C4-2B (cell line): Measurements from ENCODE around the gene ZNF219.

ENCODE experiments used
- ZFX ChIP-seq: fragments of 450-650 bp; IDR thresholded peaks from 2 replicates; pipeline ENCODE4 v1.6.1; 2017
- TF ChIP-seq, protein P1 (sequence below): fragments of 450-650 bp; conservative IDR thresholded peaks from 2 replicates; pipeline ENCODE4 v1.5.1; 2017; ENCODE audit warnings: mild to moderate bottlenecking

DNA sequence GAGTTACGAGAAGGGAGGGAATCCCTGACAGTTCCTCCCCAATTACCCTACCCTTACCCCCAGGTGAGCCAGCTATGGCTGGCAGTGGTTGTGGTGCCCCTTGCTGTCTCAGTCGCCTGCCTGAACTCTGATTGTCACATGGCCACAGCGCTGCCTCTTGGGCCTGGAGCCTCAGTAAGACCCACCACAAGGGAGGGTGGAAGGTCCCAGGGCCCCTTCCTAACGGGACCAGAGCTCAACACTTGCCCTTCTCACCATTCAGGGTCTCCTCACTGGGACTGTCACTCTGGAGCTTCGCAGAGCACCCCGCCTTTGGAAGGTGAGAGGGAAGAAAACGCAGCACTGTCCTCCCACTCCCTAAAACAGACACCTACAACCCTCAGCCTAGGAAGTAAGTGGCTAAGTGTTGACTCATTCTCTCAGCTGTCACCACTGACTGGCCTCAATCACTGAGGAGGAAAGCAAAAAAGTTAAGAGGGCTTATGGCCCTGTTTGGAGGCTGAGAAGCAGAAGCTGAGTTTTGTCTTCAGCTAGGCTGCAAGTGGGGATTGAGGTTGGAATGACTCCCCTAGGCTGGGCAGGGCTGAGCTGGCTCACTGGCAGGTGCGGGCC lies 3.5 kb upstream of the ZNF219 start:
- no peak for TF ChIP-seq ZFX
- TF ChIP-seq, protein P1, sequence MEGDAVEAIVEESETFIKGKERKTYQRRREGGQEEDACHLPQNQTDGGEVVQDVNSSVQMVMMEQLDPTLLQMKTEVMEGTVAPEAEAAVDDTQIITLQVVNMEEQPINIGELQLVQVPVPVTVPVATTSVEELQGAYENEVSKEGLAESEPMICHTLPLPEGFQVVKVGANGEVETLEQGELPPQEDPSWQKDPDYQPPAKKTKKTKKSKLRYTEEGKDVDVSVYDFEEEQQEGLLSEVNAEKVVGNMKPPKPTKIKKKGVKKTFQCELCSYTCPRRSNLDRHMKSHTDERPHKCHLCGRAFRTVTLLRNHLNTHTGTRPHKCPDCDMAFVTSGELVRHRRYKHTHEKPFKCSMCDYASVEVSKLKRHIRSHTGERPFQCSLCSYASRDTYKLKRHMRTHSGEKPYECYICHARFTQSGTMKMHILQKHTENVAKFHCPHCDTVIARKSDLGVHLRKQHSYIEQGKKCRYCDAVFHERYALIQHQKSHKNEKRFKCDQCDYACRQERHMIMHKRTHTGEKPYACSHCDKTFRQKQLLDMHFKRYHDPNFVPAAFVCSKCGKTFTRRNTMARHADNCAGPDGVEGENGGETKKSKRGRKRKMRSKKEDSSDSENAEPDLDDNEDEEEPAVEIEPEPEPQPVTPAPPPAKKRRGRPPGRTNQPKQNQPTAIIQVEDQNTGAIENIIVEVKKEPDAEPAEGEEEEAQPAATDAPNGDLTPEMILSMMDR, result no peak
